Vagina (tissue), 2 donors: Measurements from ENCODE around the gene APRT.

Source experiments
- POLR2A ChIP-seq, 2 donors: fragments of 450-650 bp; IDR thresholded peaks; one replicate each; pipeline ENCODE4 v1.6.1; 2017; ENCODE audit warnings: antibody characterized with exemption in 2 of 2, mild to moderate bottlenecking in 2 of 2, moderate library complexity in 2 of 2
- TF ChIP-seq, protein P1 (sequence below), 3 experiments: fragments of 450-650 bp in 2 of 3; fragments of 200-600 bp in 1 of 3; sonication (generic) in 1 of 3; IDR thresholded peaks; one replicate each; pipeline ENCODE4 v1.5.1; 2017 to 2019; ENCODE audit warnings: antibody characterized with exemption in 3 of 3, mild to moderate bottlenecking in 2 of 3, moderate library complexity in 2 of 3

DNA sequence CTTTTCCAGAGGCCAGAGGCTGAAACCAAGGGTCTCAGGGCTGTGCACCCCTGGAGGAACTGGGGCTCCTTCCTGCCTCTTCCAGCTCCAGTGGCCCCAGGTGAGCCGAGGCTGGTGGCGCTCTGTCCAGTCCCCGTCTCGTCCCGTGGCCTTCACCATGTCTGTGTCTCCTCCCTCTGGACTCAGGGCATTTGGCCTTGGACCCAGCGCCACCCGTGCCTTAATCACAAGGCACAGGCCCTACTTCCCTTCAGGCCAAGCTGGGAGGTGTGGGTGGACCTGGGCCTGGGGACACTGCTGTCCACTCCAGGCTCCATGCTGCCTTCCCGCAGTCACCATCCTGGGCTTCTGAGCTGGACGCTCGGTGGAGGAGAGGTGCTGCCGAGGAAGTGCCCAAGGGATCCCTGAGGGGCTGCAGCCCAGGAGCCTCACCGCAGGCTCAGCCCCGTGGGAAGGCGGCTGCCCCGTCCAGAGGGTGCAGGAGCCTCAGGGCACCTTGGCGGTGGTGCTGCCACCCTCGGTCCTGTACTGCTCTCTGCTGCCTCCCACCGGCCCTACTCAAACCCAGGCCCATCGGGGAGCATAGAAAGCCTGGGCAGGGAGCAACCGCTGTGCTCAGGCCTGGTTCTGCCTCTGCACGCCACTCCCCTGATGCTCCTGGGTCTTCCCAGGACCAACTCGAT, 9.6 kb upstream of the APRT start:
- TF ChIP-seq, protein P1, sequence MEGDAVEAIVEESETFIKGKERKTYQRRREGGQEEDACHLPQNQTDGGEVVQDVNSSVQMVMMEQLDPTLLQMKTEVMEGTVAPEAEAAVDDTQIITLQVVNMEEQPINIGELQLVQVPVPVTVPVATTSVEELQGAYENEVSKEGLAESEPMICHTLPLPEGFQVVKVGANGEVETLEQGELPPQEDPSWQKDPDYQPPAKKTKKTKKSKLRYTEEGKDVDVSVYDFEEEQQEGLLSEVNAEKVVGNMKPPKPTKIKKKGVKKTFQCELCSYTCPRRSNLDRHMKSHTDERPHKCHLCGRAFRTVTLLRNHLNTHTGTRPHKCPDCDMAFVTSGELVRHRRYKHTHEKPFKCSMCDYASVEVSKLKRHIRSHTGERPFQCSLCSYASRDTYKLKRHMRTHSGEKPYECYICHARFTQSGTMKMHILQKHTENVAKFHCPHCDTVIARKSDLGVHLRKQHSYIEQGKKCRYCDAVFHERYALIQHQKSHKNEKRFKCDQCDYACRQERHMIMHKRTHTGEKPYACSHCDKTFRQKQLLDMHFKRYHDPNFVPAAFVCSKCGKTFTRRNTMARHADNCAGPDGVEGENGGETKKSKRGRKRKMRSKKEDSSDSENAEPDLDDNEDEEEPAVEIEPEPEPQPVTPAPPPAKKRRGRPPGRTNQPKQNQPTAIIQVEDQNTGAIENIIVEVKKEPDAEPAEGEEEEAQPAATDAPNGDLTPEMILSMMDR (IDR thresholded peaks at IDR 0.05) = no peak
- no peak for TF ChIP-seq POLR2A (IDR thresholded peaks at IDR 0.05)
